ENCODE measurements around the gene DUSP16. TPM values are rescaled to one million over a fixed set of nuclear protein-coding genes. Genes with fewer than 3 reads are reported as not detected.

DUSP16 gene, protein sequence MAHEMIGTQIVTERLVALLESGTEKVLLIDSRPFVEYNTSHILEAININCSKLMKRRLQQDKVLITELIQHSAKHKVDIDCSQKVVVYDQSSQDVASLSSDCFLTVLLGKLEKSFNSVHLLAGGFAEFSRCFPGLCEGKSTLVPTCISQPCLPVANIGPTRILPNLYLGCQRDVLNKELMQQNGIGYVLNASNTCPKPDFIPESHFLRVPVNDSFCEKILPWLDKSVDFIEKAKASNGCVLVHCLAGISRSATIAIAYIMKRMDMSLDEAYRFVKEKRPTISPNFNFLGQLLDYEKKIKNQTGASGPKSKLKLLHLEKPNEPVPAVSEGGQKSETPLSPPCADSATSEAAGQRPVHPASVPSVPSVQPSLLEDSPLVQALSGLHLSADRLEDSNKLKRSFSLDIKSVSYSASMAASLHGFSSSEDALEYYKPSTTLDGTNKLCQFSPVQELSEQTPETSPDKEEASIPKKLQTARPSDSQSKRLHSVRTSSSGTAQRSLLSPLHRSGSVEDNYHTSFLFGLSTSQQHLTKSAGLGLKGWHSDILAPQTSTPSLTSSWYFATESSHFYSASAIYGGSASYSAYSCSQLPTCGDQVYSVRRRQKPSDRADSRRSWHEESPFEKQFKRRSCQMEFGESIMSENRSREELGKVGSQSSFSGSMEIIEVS
- 6.2 TPM for polyA plus RNA-seq (2013, experiment 1 of 2)
- 6.2 TPM for polyA plus RNA-seq (2013, experiment 2 of 2)

DNA sequence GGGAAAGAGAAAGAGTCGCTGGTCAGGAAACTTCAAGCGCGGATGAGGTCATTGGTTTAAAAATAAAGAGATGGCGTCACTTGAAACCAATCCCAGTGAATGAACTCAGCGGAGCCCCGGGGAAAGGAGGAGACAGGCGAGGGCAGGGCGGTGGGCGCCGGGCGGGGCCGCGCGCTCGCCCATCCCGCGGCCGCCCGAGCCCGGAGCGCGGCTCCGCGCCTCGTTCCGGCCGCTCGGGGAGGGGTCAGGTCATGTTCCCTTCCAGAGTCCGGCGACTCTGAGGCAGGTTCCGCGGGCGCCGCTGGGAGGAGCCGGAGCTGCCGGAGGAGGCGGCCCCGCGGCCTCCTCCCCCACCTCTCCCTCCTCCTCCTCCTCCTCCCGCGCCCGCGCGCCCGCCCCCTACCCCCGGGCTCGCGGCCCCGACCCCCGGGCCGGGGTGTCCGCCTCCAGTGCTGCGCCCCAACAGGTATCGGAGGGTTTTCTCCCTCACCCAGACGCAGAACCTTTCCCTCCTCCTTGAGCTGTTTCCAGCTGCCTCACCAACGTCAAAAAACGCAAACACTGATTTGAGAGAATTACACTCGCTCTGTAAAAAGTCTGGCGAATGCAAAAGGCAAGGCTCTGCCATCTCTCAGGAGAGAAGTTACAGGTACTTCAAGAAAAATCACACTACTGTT lies at the start of gene DUSP16:
Gene DUSP16 (minus strand): TSS at position 279 of the 677 bp plus-strand sequence. CDS start 41,765 bp downstream, outside the sequence.
- Histone ChIP-seq H3K79me1 (replicated peaks; ENCODE audit: low read length, poor library complexity, severe bottlenecking) (peaks cover 7% of the 10 kb centered on the region), H2BK12ac (ENCODE audit: low read length in 2 of 2) (peak within 1 kb of the TSS in 1 of 2 experiments; percentile 77), H3K27me3 (ENCODE audit: control insufficient read depth in 1 of 2, insufficient read depth in 1 of 2, low read length in 2 of 2) (no peaks in the 10 kb centered on the region), H2BK5ac (ENCODE audit: low read depth, low read length, poor library complexity, severe bottlenecking) (peak within 1 kb of the TSS; percentile 89), H2BK120ac (ENCODE audit: low read depth, low read length) (peak within 1 kb of the TSS; percentile 89), H3K9ac (ENCODE audit: low read length) (peak within 1 kb of the TSS; percentile 97), H3K4me3 (ENCODE audit: insufficient read depth in 1 of 2, low read depth in 1 of 2, low read length in 2 of 2) (peak within 1 kb of the TSS; percentile 88 to 89), H2AK5ac (ENCODE audit: low read length, severe bottlenecking) (no peak within 1 kb of the TSS), H3K14ac (ENCODE audit: low read length in 2 of 2) (peak within 1 kb of the TSS; percentile 36 to 65), H2BK15ac (ENCODE audit: low read depth, poor library complexity, severe bottlenecking) (peak within 1 kb of the TSS; percentile 94), H2AFZ (ENCODE audit: low read depth, low read length) (peak within 1 kb of the TSS; percentile 33), H3K4me1 (ENCODE audit: control insufficient read depth, insufficient read depth, low read depth, low read length) (no peaks in the 10 kb centered on the region), H3K9me3 (ENCODE audit: control insufficient read depth, low read length) (peaks cover 9% of the 10 kb centered on the region), H4K8ac (ENCODE audit: low read length) (peak within 1 kb of the TSS; percentile 92), H3K23ac (ENCODE audit: low read length in 2 of 2) (no peak within 1 kb of the TSS), H3K18ac (ENCODE audit: low read depth in 1 of 2, low read length in 2 of 2) (peak within 1 kb of the TSS; percentile 41 to 98), H3K36me3 (ENCODE audit: control insufficient read depth in 1 of 2, insufficient read depth in 2 of 2, low read depth in 1 of 2, low read length in 2 of 2) (no peaks in the 10 kb centered on the region), H4K91ac (ENCODE audit: low read length) (peak within 1 kb of the TSS; percentile 92), H3K4me2 (ENCODE audit: low read length, poor library complexity, severe bottlenecking) (peak within 1 kb of the TSS; percentile 99), H3K4ac (ENCODE audit: low read depth in 1 of 2, low read length in 2 of 2) (peak within 1 kb of the TSS; percentile 75 to 92), H3K27ac (ENCODE audit: low read length, poor library complexity, severe bottlenecking) (peak within 1 kb of the TSS; percentile 84)
- under 1% methylated on average over 46 of the region's 59 CpGs for WGBS
- peak; percentile 98 for DNase-seq

DNA sequence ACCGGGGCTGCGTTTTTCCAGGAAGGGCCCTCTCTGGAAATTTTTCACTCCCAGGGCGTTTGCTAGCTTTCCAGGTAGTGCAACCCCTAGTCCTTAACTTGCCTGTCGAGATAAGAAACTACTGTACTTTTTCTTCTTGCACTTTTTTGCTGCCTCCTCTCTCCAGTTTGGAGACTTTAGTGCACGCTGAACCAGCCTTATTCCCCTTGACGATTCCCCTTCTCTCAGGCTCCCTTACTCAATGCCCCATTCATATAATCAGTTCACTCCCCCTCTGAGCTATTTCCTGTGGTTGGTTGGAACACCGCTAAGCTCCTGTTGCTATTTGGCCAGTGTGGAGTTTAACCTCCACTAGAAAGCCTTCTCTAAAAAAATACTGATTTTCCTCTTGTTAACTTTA lies 49.7 kb upstream of the DUSP16 start:
- under 1% methylated on average over 7 of the region's 7 CpGs for WGBS
- peak overlapping the region; percentile 74 for H3K4me2 ChIP-seq (ENCODE audit: low read length, poor library complexity, severe bottlenecking)
- peak overlapping the region in 1 of 2 experiments; percentile 96 for H3K4ac ChIP-seq (ENCODE audit: low read depth in 1 of 2, low read length in 2 of 2)
- H3K18ac ChIP-seq (ENCODE audit: low read depth in 1 of 2, low read length in 2 of 2) = peak overlapping the region; percentile 82 to 96
- no peak overlapping the region for H2BK12ac ChIP-seq (ENCODE audit: low read length in 2 of 2)
- H3K9me3 ChIP-seq (ENCODE audit: control insufficient read depth, low read length) = no peaks in the 10 kb centered on the region
- peaks cover 17% of the 10 kb centered on the region for H3K79me1 ChIP-seq (replicated peaks; ENCODE audit: low read length, poor library complexity, severe bottlenecking)
- H2AK5ac ChIP-seq (ENCODE audit: low read length, severe bottlenecking) = no peak overlapping the region
- peak overlapping the region in 1 of 2 experiments; percentile 85 for H3K23ac ChIP-seq (ENCODE audit: low read length in 2 of 2)
- peak overlapping the region; percentile 40 for H4K91ac ChIP-seq (ENCODE audit: low read length)
- H3K27me3 ChIP-seq (ENCODE audit: control insufficient read depth in 1 of 2, insufficient read depth in 1 of 2, low read length in 2 of 2) = no peaks in the 10 kb centered on the region
- peak overlapping the region in 1 of 2 experiments; percentile 90 for H3K14ac ChIP-seq (ENCODE audit: low read length in 2 of 2)
- peaks cover 4% of the 10 kb centered on the region for H3K4me1 ChIP-seq (ENCODE audit: control insufficient read depth, insufficient read depth, low read depth, low read length)
- peak; percentile 79 for DNase-seq
- peak overlapping the region; percentile 1 for H4K8ac ChIP-seq (ENCODE audit: low read length)
- no peak overlapping the region for H2BK5ac ChIP-seq (ENCODE audit: low read depth, low read length, poor library complexity, severe bottlenecking)
- H2BK15ac ChIP-seq (ENCODE audit: low read depth, poor library complexity, severe bottlenecking) = no peak overlapping the region
- H3K27ac ChIP-seq (ENCODE audit: low read length, poor library complexity, severe bottlenecking) = peak overlapping the region; percentile 88
- H3K36me3 ChIP-seq (ENCODE audit: control insufficient read depth in 1 of 2, insufficient read depth in 2 of 2, low read depth in 1 of 2, low read length in 2 of 2) = peaks cover 0 to 10% of the 10 kb centered on the region in 2 experiments
- H2AFZ ChIP-seq (ENCODE audit: low read depth, low read length) = peak overlapping the region; percentile 83
- H3K9ac ChIP-seq (ENCODE audit: low read length) = peak overlapping the region; percentile 90
- peak overlapping the region; percentile 74 to 96 for H3K4me3 ChIP-seq (ENCODE audit: insufficient read depth in 1 of 2, low read depth in 1 of 2, low read length in 2 of 2)
- peak overlapping the region; percentile 64 for H2BK120ac ChIP-seq (ENCODE audit: low read depth, low read length)

DNA sequence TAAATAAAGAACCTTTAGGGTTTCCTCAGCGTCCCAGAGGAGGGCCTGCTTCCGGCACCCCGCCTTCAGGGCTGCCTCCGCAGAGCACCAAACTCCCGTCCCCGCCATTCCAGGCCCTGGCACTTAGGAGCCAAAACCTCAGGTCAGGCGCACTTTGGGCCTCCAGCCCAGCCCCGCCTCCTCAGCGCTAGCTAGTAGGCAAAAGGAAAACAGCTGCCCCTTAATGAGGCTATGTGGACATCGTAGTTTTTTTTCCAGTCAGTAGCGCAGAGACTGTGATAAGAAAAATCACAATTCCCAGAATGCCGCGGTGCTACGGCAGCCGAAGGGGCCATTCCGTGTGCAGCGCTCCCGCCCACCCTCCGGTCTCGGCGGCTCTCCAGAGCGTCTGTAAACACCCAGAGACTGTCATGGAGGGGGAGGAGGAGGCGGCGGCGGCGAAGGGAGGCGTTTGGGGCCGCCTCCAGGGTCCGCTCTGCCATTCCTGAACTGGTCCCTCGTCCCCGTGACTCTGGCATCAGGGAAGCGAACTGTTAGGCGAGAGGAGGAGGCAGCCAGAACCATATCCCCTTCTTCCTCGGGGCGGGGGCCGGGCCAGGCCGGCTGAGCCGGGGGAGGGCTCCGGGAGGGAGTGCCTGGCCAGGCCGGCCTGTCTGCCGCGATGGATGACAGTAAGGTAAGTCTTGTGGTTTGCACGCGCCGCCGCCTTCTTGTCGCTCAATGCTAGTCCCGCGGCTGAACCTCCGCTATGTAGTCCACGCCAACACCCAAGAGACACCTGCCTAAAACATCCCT lies 49.0 kb upstream of the DUSP16 start, which contains the start of gene CREBL2:
Gene CREBL2 (plus strand): TSS at position 365 of the 795 bp plus-strand sequence. CDS start 297 bp downstream, at position 662.
- H3K4me1 ChIP-seq (ENCODE audit: control insufficient read depth, insufficient read depth, low read depth, low read length) = peaks cover 4% of the 10 kb centered on the region
- peak within 1 kb of the TSS; percentile 90 for H3K9ac ChIP-seq (ENCODE audit: low read length)
- peak within 1 kb of the TSS; percentile 64 for H2BK120ac ChIP-seq (ENCODE audit: low read depth, low read length)
- H2AK5ac ChIP-seq (ENCODE audit: low read length, severe bottlenecking) = no peak within 1 kb of the TSS
- peak within 1 kb of the TSS; percentile 74 for H3K4me2 ChIP-seq (ENCODE audit: low read length, poor library complexity, severe bottlenecking)
- WGBS = under 1% methylated on average over 51 of the region's 51 CpGs
- H3K18ac ChIP-seq (ENCODE audit: low read depth in 1 of 2, low read length in 2 of 2) = peak within 1 kb of the TSS; percentile 82 to 96
- H4K91ac ChIP-seq (ENCODE audit: low read length) = peak within 1 kb of the TSS; percentile 40
- peaks cover 15% of the 10 kb centered on the region for H3K79me1 ChIP-seq (replicated peaks; ENCODE audit: low read length, poor library complexity, severe bottlenecking)
- DNase-seq = peak; percentile 98
- no peaks in the 10 kb centered on the region for H3K9me3 ChIP-seq (ENCODE audit: control insufficient read depth, low read length)
- no peak within 1 kb of the TSS for H2BK5ac ChIP-seq (ENCODE audit: low read depth, low read length, poor library complexity, severe bottlenecking)
- peak within 1 kb of the TSS; percentile 78 for H2BK15ac ChIP-seq (ENCODE audit: low read depth, poor library complexity, severe bottlenecking)
- H3K4ac ChIP-seq (ENCODE audit: low read depth in 1 of 2, low read length in 2 of 2) = peak within 1 kb of the TSS in 1 of 2 experiments; percentile 96
- H3K14ac ChIP-seq (ENCODE audit: low read length in 2 of 2) = peak within 1 kb of the TSS in 1 of 2 experiments; percentile 90
- H4K8ac ChIP-seq (ENCODE audit: low read length) = peak within 1 kb of the TSS; percentile 87
- peak within 1 kb of the TSS; percentile 88 for H3K27ac ChIP-seq (ENCODE audit: low read length, poor library complexity, severe bottlenecking)
- peaks cover 0 to 10% of the 10 kb centered on the region in 2 experiments for H3K36me3 ChIP-seq (ENCODE audit: control insufficient read depth in 1 of 2, insufficient read depth in 2 of 2, low read depth in 1 of 2, low read length in 2 of 2)
- H2AFZ ChIP-seq (ENCODE audit: low read depth, low read length) = peak within 1 kb of the TSS; percentile 83
- H3K27me3 ChIP-seq (ENCODE audit: control insufficient read depth in 1 of 2, insufficient read depth in 1 of 2, low read length in 2 of 2) = no peaks in the 10 kb centered on the region
- peak within 1 kb of the TSS in 1 of 2 experiments; percentile 73 for H2BK12ac ChIP-seq (ENCODE audit: low read length in 2 of 2)
- peak within 1 kb of the TSS in 1 of 2 experiments; percentile 85 for H3K23ac ChIP-seq (ENCODE audit: low read length in 2 of 2)
- H3K4me3 ChIP-seq (ENCODE audit: insufficient read depth in 1 of 2, low read depth in 1 of 2, low read length in 2 of 2) = peak within 1 kb of the TSS; percentile 74 to 96

All from mesenchymal stem cell (in vitro differentiated cells and primary cell).